Activated CD8-positive, alpha-beta memory T cell treated with anti-CD3 and anti-CD28 coated beads for 48 hours (primary cell): ENCODE measurements around the gene HOOK2.
A peak's percentile ranks its signal among the peaks of the same experiment; 100 is the strongest.
"Not testable (repeated sequence)": the region's sequence is repeated elsewhere in the genome, so short reads cannot be mapped to it uniquely, and the experiment has no call there.

Experiments used
- DNase-seq, 3 experiments: peaks; one replicate each; pipeline ENCODE4 v3.0.0-alpha.2; 2020; ENCODE audit warnings: low read depth in 2 of 3, low spot score in 2 of 3

Gene HOOK2

GRCh38 chr19:12754465-12755196, 20.7 kb downstream of the HOOK2 start:
- no peak for DNase-seq

GRCh38 chr19:12752056-12752781, 23.1 kb downstream of the HOOK2 start:
- no peak for DNase-seq

GRCh38 chr19:12751635-12752034, 23.7 kb downstream of the HOOK2 start, which contains the start of gene BEST2:
Gene BEST2 (plus strand): TSS chr19:12751791. CDS start chr19:12752593, 802 bp downstream.
- no peak for DNase-seq

GRCh38 chr19:12750851-12751250, 24.5 kb downstream of the HOOK2 start:
- DNase-seq: no peak

GRCh38 chr19:12749938-12750521, 25.3 kb downstream of the HOOK2 start:
- no peak for DNase-seq

- DNase-seq: no peak
Observed at GRCh38 chr19:12748489-12748888, 26.9 kb downstream of the HOOK2 start.

GRCh38 chr19:12745166-12745897, 30.0 kb downstream of the HOOK2 start:
- no peak for DNase-seq

- DNase-seq: no peak
Observed at GRCh38 chr19:12737835-12738351, 37.5 kb downstream of the HOOK2 start.

- DNase-seq: peak in 2 of 3 experiments; percentile 54 to 55
Observed at GRCh38 chr19:12736995-12737834, 38.1 kb downstream of the HOOK2 start, which contains the start of gene GET3. Gene GET3 (plus strand): TSS chr19:12737497. CDS start chr19:12737506, 9 bp downstream.

- DNase-seq: no peak
Observed at GRCh38 chr19:12733369-12734214, 41.8 kb downstream of the HOOK2 start.

- no peak for DNase-seq
Observed at GRCh38 chr19:12731337-12731736, 44.0 kb downstream of the HOOK2 start.

GRCh38 chr19:12730064-12730463, 45.3 kb downstream of the HOOK2 start:
- DNase-seq: no peak

GRCh38 chr19:12727745-12728433, 47.5 kb downstream of the HOOK2 start:
- DNase-seq: no peak

GRCh38 chr19:12726988-12727316, 48.4 kb downstream of the HOOK2 start:
- no peak for DNase-seq

GRCh38 chr19:12725612-12726011, 49.7 kb downstream of the HOOK2 start:
- not testable (repeated sequence) for DNase-seq

GRCh38 chr19:12723641-12724426, 51.5 kb downstream of the HOOK2 start, which contains the start of gene TNPO2:
Gene TNPO2 (minus strand): TSS chr19:12723932. CDS start chr19:12720977, 2,955 bp downstream.
- DNase-seq: peak; percentile 53 to 59 (median 53)

- no peak for DNase-seq
Observed at GRCh38 chr19:12723381-12723640, 52.0 kb downstream of the HOOK2 start.
